ENCODE data around the gene OR10D3.

GRCh38 chr11:124225471-124225870 lies 42.3 kb downstream of the OR10D3 start:
- TF ChIP-seq CTCF (optimal IDR thresholded peaks at IDR 0.05 in 1 of 3, IDR thresholded peaks at IDR 0.05 in 1 of 3, conservative IDR thresholded peaks at IDR 0.05 in 1 of 3; ENCODE audit: extremely low read depth in 1 of 3, insufficient read depth in 2 of 3, low read length in 3 of 3) (no peak), EZH2 (IDR thresholded peaks at IDR 0.05; ENCODE audit: low read length) (no peak)

Measured in keratinocyte (primary cell).